Stimulated activated CD4-positive, alpha-beta T cell treated with anti-CD3 and anti-CD28 coated beads, Interleukin-1b, Interleukin-23, amount 100 ng/mL, for 1 hour (primary cell): Measurements from ENCODE around the gene ST6GALNAC1.
A peak's percentile ranks its signal among the peaks of the same experiment; 100 is the strongest.

Experiments
- DNase-seq, 2 donors: peaks; one replicate each; pipeline ENCODE4 v3.0.0-alpha.2; 2020; ENCODE audit warnings: low read depth in 2 of 2

The ST6GALNAC1 gene

GRCh38 chr17:76675648-76676047, 32.1 kb upstream of the ST6GALNAC1 start:
- DNase-seq, result no peak

- no peak for DNase-seq
These were observed 31.0 kb upstream of the ST6GALNAC1 start for GRCh38 chr17:76674600-76674999.

- no peak for DNase-seq
These were observed 30.2 kb upstream of the ST6GALNAC1 start for GRCh38 chr17:76673729-76674128.

- no peak for DNase-seq
These were observed 29.3 kb upstream of the ST6GALNAC1 start for GRCh38 chr17:76672892-76673291.

- no peak for DNase-seq
These were observed 28.8 kb upstream of the ST6GALNAC1 start for GRCh38 chr17:76672270-76672851.

GRCh38 chr17:76671912-76672262, 28.3 kb upstream of the ST6GALNAC1 start:
- no peak for DNase-seq

- peak; percentile 96 to 97 for DNase-seq
These were observed 27.8 kb upstream of the ST6GALNAC1 start for GRCh38 chr17:76671123-76671911.

- no peak for DNase-seq
These were observed 27.2 kb upstream of the ST6GALNAC1 start for GRCh38 chr17:76670718-76671122.

GRCh38 chr17:76670020-76670717, 26.6 kb upstream of the ST6GALNAC1 start:
- DNase-seq, result no peak

GRCh38 chr17:76667786-76668453, 24.4 kb upstream of the ST6GALNAC1 start:
- DNase-seq, result no peak

GRCh38 chr17:76667491-76667755, 23.9 kb upstream of the ST6GALNAC1 start:
- no peak for DNase-seq

GRCh38 chr17:76660656-76661042, 17.1 kb upstream of the ST6GALNAC1 start:
- DNase-seq, result no peak

GRCh38 chr17:76659928-76660655, 16.5 kb upstream of the ST6GALNAC1 start:
- no peak for DNase-seq

- DNase-seq, result no peak
These were observed 14.7 kb upstream of the ST6GALNAC1 start for GRCh38 chr17:76658242-76658662.

GRCh38 chr17:76657505-76658241, 14.1 kb upstream of the ST6GALNAC1 start:
- no peak for DNase-seq

- no peak for DNase-seq
These were observed 10.9 kb upstream of the ST6GALNAC1 start for GRCh38 chr17:76654408-76654807.

- DNase-seq, result no peak
These were observed 6.9 kb upstream of the ST6GALNAC1 start for GRCh38 chr17:76650504-76650903.

- DNase-seq, result no peak
These were observed 3.2 kb upstream of the ST6GALNAC1 start for GRCh38 chr17:76646712-76647111.

GRCh38 chr17:76645481-76645880, 1.9 kb upstream of the ST6GALNAC1 start:
- DNase-seq, result no peak

GRCh38 chr17:76644995-76645394, 1.4 kb upstream of the ST6GALNAC1 start:
- no peak for DNase-seq

- DNase-seq, result no peak
These were observed 563 bp downstream of the ST6GALNAC1 start for GRCh38 chr17:76642994-76643393.
